ENCODE measurements around the gene ZNF791.
"Not testable (repeated sequence)": the region's sequence is repeated elsewhere in the genome, so short reads cannot be mapped to it uniquely, and the experiment has no call there.

The ZNF791 gene

DNA sequence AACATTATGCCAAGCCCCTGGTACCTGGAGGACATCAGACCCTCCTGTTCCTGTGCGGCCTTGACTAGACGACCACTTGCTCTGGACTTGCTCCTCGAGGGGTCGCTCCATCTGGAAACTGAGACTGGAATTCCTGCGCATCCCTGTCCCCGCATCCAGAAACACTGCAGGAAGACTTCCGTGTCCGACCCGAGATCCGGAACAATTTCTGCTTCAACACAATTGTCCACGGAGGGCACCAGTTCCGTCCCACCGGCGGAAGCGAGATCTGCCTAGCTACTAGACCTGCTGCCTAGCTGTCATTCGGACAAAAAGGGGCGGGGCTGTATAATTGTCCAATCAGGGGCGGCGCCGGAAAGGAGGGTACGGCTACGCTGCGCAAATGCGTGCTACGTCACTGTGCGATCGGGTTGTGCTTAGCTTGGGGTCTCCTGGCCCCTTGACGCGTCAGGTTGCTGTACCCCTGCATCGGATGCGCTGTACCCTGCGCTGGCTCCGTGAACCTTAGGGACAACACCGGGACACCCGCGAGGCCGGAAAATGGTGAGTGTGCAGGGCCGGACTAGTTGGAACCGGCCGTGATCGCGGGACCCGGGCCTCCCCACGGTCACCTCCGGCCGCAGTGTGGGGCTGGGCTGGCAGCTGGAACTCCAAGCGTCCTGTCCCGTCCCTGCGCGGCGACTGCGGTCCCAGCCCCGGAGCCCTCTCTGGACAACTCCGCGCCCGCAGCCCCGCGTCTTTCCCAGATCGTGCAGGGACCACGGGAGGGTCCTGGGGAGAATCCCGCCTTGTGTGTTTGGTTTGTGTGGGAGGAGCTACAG lies at the start of gene ZNF791, which contains the start of gene ZNF490:
Gene ZNF791 (plus strand): TSS at position 381 of the 821 bp plus-strand sequence. CDS start 160 bp downstream, at position 541.
Gene ZNF490 (minus strand): TSS at position 274 of the 821 bp plus-strand sequence. CDS start 133 bp downstream, at position 141.
- DNase-seq = peak; percentile 98

DNA sequence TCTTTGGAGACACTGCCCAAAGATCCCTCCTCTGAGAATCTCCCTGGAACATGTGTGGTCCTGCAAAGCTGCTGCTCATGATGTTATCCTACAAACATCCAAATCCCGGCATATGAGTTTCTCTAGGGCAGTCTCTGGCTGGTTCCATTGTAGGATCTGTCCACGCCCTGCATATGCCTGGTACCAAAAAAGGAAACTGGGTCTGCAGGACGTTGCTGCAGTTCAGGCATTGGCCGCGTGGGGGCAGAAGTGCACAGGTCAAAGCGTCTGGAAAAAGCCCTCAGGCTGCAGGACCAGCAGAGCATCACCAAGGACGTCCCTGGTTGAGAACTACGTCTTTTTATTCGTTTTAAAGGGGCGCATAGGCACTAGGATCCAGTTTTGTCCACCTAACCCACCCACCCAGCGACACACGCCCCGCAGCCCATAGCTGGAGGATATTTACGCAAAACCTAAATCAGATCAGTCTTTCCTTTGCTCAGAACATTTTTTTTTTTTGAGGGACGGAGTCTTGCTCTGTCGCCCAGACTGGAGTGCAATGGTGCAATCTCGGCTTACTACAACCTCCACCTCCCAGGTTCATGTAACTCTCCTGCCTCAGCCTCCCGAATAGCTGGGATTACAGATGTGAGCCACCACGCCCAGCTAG lies 46.6 kb upstream of the ZNF791 start:
- peak; percentile 76 for DNase-seq

DNA sequence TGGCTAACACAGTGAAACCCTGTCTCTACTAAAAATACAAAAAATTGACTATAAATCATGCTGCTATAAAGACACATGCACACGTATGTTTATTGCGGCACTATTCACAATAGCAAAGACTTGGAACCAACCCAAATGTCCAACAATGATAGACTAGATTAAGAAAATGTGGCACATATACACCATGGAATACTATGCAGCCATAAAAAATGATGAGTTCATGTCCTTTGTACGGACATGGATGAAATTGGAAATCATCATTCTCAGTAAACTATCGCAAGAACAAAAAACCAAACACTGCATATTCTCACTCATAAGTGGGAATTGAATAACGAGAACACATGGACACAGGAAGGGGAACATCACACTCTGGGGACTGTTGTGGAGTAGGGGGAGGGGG lies 44.3 kb upstream of the ZNF791 start:
- DNase-seq = not testable (repeated sequence)

DNA sequence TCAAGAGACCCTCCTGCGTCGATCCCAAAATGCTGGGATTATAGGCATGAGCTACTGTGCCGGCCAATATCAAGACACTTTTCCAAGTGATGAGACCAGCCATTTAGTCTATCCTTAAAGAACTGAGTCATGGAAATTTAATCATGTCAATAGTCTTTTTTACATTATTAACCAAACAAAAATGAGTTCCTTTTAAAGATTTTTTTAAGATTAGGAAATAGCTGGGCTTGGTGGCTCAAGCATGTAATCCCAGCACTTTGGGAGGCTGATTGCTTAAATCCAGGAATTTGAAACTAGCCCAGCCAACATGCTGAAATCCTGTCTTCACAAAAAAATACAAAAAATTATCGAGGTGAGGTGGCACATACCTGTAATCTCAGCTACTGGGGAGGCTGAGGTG lies 42.8 kb upstream of the ZNF791 start:
- no peak for DNase-seq

GRCh38 chr19:12574036-12574435 lies 36.7 kb upstream of the ZNF791 start:
- DNase-seq = no peak

- no peak for DNase-seq
These were observed 32.1 kb upstream of the ZNF791 start for GRCh38 chr19:12578641-12579040.

DNA sequence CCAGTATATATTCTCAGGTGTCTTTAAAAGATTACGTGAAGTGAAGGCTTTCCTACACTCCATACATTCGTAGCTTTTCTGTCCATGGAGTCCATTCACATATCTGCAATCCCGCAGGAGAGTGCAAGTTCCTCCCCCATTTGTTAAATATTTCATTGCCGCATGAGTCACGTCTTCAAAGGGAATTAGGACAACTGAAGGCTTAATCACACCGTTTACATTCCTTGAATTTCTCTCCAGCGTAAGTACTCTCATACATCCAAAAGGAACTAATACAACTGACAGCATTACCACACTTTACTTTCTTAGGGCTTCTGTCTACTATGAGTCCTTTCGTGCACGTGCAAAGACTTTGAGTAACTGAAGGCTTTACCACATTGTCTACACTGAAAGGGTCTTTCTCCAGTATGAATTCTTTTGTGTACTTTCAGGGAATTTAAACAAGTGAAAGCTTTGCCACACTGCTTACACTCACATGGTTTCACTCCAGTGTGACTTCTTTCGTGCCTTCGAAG lies 30.5 kb upstream of the ZNF791 start:
- peak; percentile 66 for DNase-seq

- DNase-seq = no peak
These were observed 29.6 kb upstream of the ZNF791 start for GRCh38 chr19:12581100-12581499.

DNA sequence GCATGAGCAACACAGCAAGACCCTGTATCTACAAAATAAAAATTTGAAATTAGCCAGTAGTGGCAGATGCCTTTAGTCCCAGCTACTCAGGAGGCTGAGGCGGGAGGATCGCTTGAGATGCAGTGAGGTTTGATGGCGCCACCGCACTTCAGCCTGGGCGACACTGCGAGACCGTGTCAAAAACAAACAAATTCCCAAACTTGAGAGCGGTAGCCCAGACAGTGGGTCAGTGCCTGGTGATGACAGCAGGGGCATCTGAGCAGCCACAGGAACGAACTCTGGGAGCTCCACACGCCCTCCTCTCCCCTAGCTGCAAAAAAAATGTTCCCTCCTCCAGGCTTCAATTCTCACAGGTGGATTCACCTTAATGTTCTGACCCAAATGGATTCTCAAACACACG lies 14.2 kb upstream of the ZNF791 start:
- DNase-seq = no peak

GRCh38 chr19:12596927-12597548 lies 13.7 kb upstream of the ZNF791 start:
- DNase-seq = no peak

GRCh38 chr19:12597594-12597993 lies 13.1 kb upstream of the ZNF791 start:
- no peak for DNase-seq

DNA sequence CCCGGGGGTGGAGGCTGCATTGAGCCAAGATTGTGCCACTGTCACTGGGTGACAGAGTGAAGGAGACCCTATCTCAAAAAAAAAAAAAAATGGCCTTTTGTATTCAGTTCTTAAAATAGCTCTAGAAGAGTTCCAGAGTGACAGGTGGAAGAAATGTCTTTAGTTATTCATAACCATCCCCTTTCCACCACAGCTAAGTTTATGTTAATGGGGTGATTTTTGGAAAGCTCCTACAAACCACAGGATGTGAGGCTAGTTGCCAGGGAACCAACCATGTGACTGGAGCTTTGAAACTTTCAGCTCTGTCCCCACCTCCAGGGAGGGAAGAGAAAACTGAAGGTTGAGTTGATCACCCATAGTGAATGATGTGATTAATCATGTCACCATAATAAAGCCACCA lies 7.0 kb upstream of the ZNF791 start:
- DNase-seq = no peak

DNA sequence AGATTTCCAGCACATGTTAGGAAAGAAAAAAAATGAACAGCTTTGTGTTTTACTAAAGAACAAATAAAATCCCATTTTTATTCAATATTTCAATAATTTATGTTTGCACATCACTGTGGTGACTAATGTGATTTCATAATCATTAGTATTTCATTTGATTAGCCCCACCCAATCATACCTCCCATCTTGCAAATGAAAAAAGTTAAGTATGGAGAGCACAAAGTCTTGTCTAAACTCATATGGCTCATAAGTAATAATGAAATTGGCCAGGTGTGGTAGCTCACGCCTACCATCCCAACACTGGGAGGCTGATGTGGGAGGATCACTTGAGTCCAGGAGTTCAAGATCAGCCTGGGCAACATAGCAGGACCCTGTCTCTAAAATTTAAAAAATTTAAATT lies 3.9 kb upstream of the ZNF791 start:
- no peak for DNase-seq

- no peak for DNase-seq
These were observed 3.1 kb upstream of the ZNF791 start for GRCh38 chr19:12607631-12608030.

- peak; percentile 71 for DNase-seq
These were observed 610 bp downstream of the ZNF791 start for GRCh38 chr19:12611361-12611699.

GRCh38 chr19:12617646-12618045 lies 6.9 kb downstream of the ZNF791 start:
- no peak for DNase-seq

- DNase-seq = not testable (repeated sequence)
These were observed 10.7 kb downstream of the ZNF791 start for GRCh38 chr19:12621253-12622024.

- no peak for DNase-seq
These were observed 12.8 kb downstream of the ZNF791 start for GRCh38 chr19:12623361-12624031.

GRCh38 chr19:12626958-12627357 lies 16.2 kb downstream of the ZNF791 start:
- no peak for DNase-seq

DNA sequence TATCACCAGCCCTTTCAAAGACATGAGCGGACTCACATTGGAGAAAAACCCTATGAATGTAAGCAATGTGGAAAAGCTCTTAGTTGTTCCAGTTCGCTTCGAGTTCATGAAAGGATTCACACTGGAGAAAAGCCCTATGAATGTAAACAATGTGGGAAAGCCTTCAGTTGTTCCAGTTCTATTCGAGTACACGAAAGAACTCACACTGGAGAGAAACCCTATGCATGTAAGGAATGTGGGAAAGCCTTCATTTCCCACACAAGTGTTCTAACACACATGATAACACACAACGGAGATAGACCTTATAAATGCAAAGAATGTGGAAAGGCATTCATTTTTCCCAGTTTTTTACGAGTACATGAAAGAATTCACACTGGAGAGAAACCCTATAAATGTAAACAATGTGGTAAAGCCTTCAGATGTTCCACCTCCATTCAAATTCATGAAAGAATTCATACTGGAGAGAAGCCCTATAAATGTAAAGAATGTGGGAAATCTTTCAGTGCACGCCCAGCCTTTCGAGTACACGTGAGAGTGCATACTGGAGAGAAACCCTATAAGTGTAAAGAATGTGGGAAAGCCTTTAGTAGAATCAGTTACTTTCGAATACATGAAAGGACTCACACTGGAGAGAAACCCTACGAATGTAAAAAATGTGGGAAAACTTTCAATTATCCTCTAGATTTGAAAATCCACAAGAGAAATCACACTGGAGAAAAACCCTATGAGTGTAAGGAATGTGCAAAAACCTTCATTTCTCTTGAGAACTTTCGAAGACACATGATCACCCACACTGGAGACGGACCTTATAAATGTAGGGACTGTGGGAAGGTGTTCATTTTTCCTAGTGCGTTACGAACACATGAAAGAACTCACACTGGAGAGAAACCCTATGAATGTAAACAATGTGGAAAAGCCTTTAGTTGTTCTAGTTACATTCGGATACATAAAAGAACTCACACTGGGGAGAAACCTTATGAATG lies 17.6 kb downstream of the ZNF791 start:
- peak; percentile 28 for DNase-seq

- DNase-seq = no peak
These were observed 18.5 kb downstream of the ZNF791 start for GRCh38 chr19:12629215-12629614.

Measured in fibroblast of skin of right quadriceps (primary cell).